Measurements from ENCODE around the gene XPO6.

GRCh38 chr16:28237754-28238357, 26.1 kb upstream of the XPO6 start:
- no peak for TF ChIP-seq CTCF (IDR thresholded peaks at IDR 0.05)
- TF ChIP-seq POLR2A (IDR thresholded peaks at IDR 0.05), result no peak
